Activated naive CD4-positive, alpha-beta T cell treated with anti-CD3 and anti-CD28 coated beads for 36 hours (primary cell): ENCODE results near the gene SRPK2. TPM values are rescaled to one million over a fixed set of nuclear protein-coding genes. Genes with fewer than 3 reads are reported as not detected.

Experiments
- CTCF ChIA-PET: fragments of 350-600 bp; sonication (Branson Sonifier 250); formaldehyde crosslinking; loops from one replicate; lab custom pipeline; 2021; ENCODE audit warnings: antibody characterized with exemption; lab: Charles Lee
- DNase-seq: peaks from one replicate; pipeline ENCODE4 v3.0.0-alpha.2; 2020
- H3K27ac Mint-ChIP-seq: one replicate; pipeline ENCODE4 v1.8.0; 2021; ENCODE audit warnings: mild to moderate bottlenecking, mixed read lengths
- H3K27me3 Mint-ChIP-seq: one replicate; pipeline ENCODE4 v1.8.0; 2021; ENCODE audit warnings: low read depth, mixed read lengths
- H3K36me3 Mint-ChIP-seq: one replicate; pipeline ENCODE4 v1.8.0; 2021; ENCODE audit warnings: low read depth, mixed read lengths
- H3K4me1 Mint-ChIP-seq: one replicate; pipeline ENCODE4 v1.8.0; 2021; ENCODE audit warnings: low read depth, mixed read lengths
- H3K4me3 Mint-ChIP-seq: one replicate; pipeline ENCODE4 v1.8.0; 2021; ENCODE audit warnings: mild to moderate bottlenecking, moderate library complexity, mixed read lengths
- H3K9me3 Mint-ChIP-seq: one replicate; pipeline ENCODE4 v1.8.0; 2021; ENCODE audit warnings: mixed read lengths
- intact Hi-C: fragments of 100-400 bp; cut with micrococcal nuclease; formaldehyde crosslinking; loops from one replicate; pipeline ENCODE4 v1.15.1; 2023
- total RNA-seq, 2 experiments: library from RNA; stranded (reverse); gene quantifications; one replicate each; pipeline ENCODE4 v1.2.3, GENCODE V29; 2021

Gene SRPK2
- total RNA-seq, 2 experiments from 2014 or later, result 41.1 to 43.3 TPM

DNA sequence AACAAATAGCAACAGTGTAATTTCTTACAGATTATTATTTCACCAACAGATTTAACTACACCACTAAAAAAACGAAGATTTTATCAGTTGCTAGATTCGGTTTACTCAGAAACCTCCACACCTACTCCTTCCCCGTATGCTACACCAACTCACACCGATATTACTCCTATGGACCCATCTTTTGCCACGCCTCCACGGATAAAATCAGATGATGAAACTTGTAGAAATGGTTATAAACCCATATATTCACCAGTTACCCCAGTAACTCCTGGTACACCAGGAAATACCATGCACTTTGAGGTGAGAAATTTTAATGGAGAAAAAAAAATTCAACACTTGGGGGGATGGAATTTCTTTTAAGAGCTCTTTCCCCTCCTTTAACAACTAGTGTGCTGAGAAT is 282.2 kb downstream of the SRPK2 start:
- no peak overlapping the region for H3K4me3 Mint-ChIP-seq
- H3K9me3 Mint-ChIP-seq, result no peaks in the 10 kb centered on the region
- peak overlapping the region; percentile 69 for H3K27ac Mint-ChIP-seq
- CTCF ChIA-PET, result no interaction called here
- no peak for DNase-seq
- H3K4me1 Mint-ChIP-seq, result peaks cover 13% of the 10 kb centered on the region
- peaks cover 43% of the 10 kb centered on the region for H3K36me3 Mint-ChIP-seq
- H3K27me3 Mint-ChIP-seq, result no peaks in the 10 kb centered on the region
- intact Hi-C loops, result no loop called here

DNA sequence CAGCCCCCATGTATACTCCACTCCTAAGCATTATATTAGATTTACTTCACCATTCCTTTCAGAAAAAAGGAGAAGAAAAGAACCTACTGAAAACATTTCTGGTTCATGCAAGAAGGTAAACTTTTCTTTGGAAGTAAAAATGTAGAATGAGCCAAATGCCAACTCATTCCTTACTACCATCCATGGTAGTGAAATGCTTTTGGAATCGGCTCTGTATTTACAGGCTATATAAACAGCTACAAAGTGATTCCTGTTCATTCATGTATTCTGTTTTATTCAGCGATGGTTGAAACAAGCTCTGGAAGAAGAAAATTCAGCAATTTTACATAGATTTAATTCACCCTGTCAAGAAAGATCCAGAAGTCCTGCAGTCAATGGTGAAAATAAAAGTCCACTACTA is 283.1 kb downstream of the SRPK2 start:
- no peaks in the 10 kb centered on the region for H3K27me3 Mint-ChIP-seq
- H3K4me3 Mint-ChIP-seq, result no peak overlapping the region
- DNase-seq, result no peak
- H3K27ac Mint-ChIP-seq, result peak overlapping the region; percentile 53
- H3K36me3 Mint-ChIP-seq, result peaks cover 44% of the 10 kb centered on the region
- peaks cover 21% of the 10 kb centered on the region for H3K4me1 Mint-ChIP-seq
- no peaks in the 10 kb centered on the region for H3K9me3 Mint-ChIP-seq
- CTCF ChIA-PET, result interaction anchor here (0.6 to 0.7 kb wide), 2 partner anchors 63 to 149 kb away, joined by 3 to 5 read pairs; no protein-coding TSS in a partner anchor
- intact Hi-C loops, result no loop called here

DNA sequence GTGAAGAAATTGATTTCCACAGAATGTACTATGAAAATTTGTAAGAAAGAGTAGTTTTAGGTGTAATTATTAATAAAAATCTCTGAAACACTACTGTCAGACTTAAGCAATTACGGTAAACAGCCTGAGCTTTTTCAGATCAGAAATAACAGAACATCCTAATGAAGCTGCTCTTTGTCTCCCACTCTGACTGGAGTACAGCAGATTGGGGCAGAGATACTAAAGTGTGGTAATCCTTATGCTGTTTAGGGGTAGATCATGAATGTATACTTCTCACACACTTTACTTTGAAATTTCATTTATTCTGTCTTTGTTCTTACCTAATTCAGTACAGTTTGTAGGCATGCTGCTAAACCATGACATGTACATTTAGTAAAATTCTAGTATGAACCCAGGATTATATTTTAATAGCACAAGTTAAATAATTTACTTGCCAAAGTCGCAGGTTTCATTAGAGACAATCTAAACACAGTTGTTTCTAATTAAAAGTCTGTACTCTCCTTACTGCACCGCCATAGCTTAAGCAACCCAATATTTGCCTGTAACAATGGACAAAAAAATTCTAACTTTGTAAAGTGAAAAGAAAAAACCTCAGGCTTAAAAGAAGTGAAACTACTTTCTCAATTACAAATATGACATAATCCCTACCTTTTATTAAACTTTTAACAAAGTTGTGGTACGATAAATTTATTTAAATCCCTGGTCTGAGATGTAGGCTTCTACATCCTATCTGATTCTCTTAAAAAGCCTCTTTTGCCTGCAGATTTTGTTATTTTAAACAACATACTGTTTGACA is 286.0 kb downstream of the SRPK2 start:
- CTCF ChIA-PET, result no interaction called here
- Mint-ChIP-seq H3K27ac (peak overlapping the region; percentile 66), H3K36me3 (peaks cover 38% of the 10 kb centered on the region), H3K4me3 (no peak overlapping the region), H3K27me3 (no peaks in the 10 kb centered on the region), H3K9me3 (no peaks in the 10 kb centered on the region), H3K4me1 (peaks cover 43% of the 10 kb centered on the region)
- intact Hi-C loops, result no loop called here
- DNase-seq, result no peak

DNA sequence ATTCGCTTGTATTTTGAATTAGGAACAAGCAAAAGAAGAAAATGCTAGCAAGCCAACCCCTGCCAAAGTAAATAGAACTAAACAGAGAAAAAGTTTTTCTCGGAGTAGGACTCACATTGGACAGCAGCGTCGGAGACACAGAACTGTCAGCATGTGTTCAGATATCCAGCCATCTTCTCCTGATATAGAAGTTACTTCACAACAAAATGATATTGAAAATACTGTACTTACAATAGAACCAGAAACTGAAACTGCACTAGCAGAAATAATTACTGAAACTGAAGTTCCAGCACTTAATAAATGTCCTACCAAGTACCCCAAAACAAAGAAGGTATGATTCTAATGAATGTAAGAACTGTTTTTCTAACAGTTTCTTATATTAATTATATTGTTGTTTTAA is 286.9 kb downstream of the SRPK2 start:
- Mint-ChIP-seq H3K27me3 (no peaks in the 10 kb centered on the region), H3K9me3 (no peaks in the 10 kb centered on the region), H3K4me3 (no peak overlapping the region), H3K27ac (no peak overlapping the region), H3K4me1 (peaks cover 47% of the 10 kb centered on the region), H3K36me3 (peaks cover 37% of the 10 kb centered on the region)
- CTCF ChIA-PET, result interaction anchor here (0.9 kb wide), 1 partner anchor 126 kb away, joined by 3 read pairs; no protein-coding TSS in a partner anchor
- intact Hi-C loops, result no loop called here
- no peak for DNase-seq

DNA sequence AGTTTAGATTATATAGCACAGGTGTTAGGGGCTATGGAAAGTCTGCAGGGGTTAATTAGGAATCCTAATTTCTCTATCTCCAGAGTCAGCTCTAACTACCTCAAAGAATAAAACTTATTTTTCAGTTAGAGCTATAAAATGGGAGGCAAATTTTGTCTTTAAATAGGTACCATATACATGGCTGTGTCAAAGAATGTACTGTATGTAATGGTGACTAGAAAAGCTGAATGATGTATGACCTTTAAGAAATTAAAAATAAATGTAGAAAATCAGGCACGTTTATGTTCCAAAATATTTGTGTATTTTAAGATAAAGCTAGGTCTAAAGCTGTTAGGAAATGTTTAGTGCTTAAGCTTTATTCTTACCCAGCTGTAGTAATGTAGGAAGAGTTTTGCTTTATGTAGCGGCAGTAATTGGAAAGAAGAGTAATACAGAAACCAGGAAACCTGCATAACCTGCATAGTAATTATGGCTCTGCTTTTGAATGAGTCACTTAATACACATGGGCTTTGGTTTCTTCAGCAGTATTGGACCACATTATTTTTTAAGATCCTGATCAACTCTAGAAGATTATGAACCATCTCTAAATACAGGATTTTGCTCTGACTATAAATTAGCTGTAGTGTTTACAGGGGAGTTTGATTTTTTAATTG is 289.7 kb downstream of the SRPK2 start:
- H3K36me3 Mint-ChIP-seq, result peaks cover 35% of the 10 kb centered on the region

DNA sequence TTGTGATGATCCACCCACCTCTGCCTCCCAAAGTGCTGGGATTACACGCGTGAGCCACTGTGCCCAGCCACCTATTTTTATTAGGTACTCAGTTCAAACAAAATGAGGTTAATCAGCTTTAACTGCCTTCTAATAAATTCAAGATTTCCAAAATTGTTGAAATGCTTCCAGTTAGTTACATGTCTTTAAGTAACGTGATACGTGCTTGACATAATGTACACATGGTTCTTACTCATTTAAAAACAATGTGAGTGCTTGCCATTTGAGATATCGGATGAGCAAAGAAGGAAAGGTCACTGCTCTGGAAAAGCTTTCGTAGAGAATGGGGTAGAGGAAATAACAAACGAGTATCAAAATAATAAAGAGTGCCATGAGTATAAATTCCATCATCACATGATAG is 291.1 kb downstream of the SRPK2 start:
- Mint-ChIP-seq H3K4me1 (peaks cover 53% of the 10 kb centered on the region), H3K4me3 (no peak overlapping the region), H3K9me3 (no peaks in the 10 kb centered on the region), H3K36me3 (peaks cover 29% of the 10 kb centered on the region), H3K27me3 (no peaks in the 10 kb centered on the region), H3K27ac (peak overlapping the region; percentile 73)
- intact Hi-C loops, result loop anchor here (2.0 kb wide), 1 partner anchor 73 kb away; no protein-coding TSS in a partner anchor
- CTCF ChIA-PET, result interaction anchor here (0.7 to 0.8 kb wide), 2 partner anchors 11 to 17 kb away, joined by 5 to 6 read pairs; no protein-coding TSS in a partner anchor
- DNase-seq, result no peak

More for the DNA sequence above, 289.7 kb downstream of the SRPK2 start:
- peaks cover 59% of the 10 kb centered on the region for H3K4me1 Mint-ChIP-seq
- no peaks in the 10 kb centered on the region for H3K27me3 Mint-ChIP-seq
- H3K4me3 Mint-ChIP-seq, result no peak overlapping the region
- H3K9me3 Mint-ChIP-seq, result no peaks in the 10 kb centered on the region
- CTCF ChIA-PET, result interaction anchor here (0.9 to 1.2 kb wide), 2 partner anchors 93 to 118 kb away, joined by 3 to 4 read pairs; no protein-coding TSS in a partner anchor
- H3K27ac Mint-ChIP-seq, result peak overlapping the region; percentile 73
- intact Hi-C loops, result loop anchor here (1.0 to 2.0 kb wide), 6 partner anchors 74 to 246 kb away; no protein-coding TSS in a partner anchor
- no peak for DNase-seq

DNA sequence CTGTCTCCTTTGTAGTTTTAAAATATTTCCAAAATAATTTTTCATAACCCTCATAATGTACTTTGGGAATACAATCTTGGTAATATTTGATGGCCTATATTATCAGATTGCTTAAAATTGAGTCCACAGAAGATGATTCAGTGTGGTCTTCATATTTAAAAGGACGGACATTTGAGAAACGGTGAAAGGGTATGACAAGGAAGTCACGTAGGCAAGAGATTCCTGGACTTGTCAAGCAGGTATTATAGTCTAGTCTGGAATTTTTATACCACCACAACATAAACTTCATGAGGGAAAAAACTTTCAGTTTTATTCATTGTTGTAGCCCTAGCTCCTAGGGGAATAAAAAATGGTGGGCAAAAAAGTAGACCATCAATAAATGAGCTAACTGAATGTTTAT is 292.4 kb downstream of the SRPK2 start:
- no peak for DNase-seq
- peaks cover 48% of the 10 kb centered on the region for H3K4me1 Mint-ChIP-seq
- no peaks in the 10 kb centered on the region for H3K9me3 Mint-ChIP-seq
- H3K36me3 Mint-ChIP-seq, result peaks cover 29% of the 10 kb centered on the region
- H3K4me3 Mint-ChIP-seq, result no peak overlapping the region
- CTCF ChIA-PET, result interaction anchor here (1.1 kb wide), 1 partner anchor 114 kb away, joined by 5 read pairs; no protein-coding TSS in a partner anchor
- no peak overlapping the region for H3K27ac Mint-ChIP-seq
- H3K27me3 Mint-ChIP-seq, result no peaks in the 10 kb centered on the region
- intact Hi-C loops, result no loop called here

DNA sequence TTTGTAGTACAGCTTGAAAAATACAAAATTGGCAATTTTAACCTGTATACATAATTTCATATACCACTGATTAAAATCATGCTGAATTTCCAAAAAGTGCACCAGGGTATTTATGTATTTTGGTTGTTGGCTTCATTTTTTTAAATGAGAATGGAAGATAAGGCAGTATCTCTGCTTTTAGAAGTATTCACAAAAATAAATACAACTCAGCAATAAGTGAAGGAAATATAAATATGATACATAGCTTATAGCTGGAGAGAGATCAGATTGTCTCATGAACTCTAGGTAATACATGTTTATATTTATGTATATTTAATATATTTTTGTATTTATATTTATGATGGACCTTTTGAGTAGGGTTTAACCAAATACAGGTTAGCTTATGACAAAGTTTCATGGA is 293.8 kb downstream of the SRPK2 start:
- Mint-ChIP-seq H3K9me3 (no peaks in the 10 kb centered on the region), H3K27me3 (no peaks in the 10 kb centered on the region), H3K4me1 (peaks cover 34% of the 10 kb centered on the region), H3K4me3 (no peak overlapping the region), H3K36me3 (peaks cover 22% of the 10 kb centered on the region), H3K27ac (no peak overlapping the region)
- CTCF ChIA-PET, result no interaction called here
- no peak for DNase-seq
- intact Hi-C loops, result no loop called here

DNA sequence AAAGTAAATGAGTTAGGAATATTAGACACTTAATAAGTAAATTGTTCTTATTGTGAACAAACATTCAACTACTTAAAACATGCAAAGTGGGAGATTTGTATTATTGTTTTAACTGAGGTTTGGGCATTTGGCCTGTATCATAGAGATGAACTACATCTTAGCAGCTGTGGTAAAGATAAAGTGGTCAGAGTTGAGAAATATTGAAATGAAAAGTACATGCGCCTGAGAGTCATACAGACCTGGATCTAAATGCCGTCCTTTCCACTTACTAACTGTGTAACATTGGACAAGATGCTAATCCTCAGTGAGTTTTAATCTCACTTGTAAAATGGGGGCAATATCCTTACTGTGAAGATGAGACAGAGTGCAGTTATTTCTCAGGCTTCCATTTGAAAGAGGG is 300.3 kb downstream of the SRPK2 start:
- Mint-ChIP-seq H3K4me1 (peaks cover 8% of the 10 kb centered on the region), H3K4me3 (no peak overlapping the region), H3K27me3 (no peaks in the 10 kb centered on the region), H3K36me3 (peaks cover 20% of the 10 kb centered on the region), H3K9me3 (no peaks in the 10 kb centered on the region), H3K27ac (no peak overlapping the region)
- no peak for DNase-seq
- CTCF ChIA-PET, result no interaction called here
- intact Hi-C loops, result no loop called here

DNA sequence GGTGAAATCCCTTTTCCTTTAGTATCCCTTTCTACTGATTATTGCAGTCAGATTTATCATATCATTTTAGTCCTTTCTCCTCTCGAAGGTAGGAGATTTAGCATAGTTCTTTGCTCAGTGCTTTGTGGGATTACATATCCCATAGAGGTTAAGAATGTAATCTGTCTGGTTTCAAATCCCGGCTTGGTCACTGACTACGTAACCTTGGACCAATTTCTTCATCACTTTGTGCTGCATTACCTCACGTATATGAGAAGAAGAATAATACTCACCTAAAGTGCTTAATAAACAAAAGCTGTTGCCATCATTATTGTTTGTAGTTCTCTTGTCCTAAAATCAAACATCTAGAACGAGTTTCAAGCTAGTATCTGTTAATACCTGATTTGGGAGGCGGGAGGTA is 300.7 kb downstream of the SRPK2 start:
- Mint-ChIP-seq H3K9me3 (no peaks in the 10 kb centered on the region), H3K27ac (no peak overlapping the region), H3K4me3 (no peak overlapping the region), H3K4me1 (peaks cover 8% of the 10 kb centered on the region), H3K27me3 (no peaks in the 10 kb centered on the region), H3K36me3 (peaks cover 20% of the 10 kb centered on the region)
- CTCF ChIA-PET, result no interaction called here
- no peak for DNase-seq
- intact Hi-C loops, result no loop called here

DNA sequence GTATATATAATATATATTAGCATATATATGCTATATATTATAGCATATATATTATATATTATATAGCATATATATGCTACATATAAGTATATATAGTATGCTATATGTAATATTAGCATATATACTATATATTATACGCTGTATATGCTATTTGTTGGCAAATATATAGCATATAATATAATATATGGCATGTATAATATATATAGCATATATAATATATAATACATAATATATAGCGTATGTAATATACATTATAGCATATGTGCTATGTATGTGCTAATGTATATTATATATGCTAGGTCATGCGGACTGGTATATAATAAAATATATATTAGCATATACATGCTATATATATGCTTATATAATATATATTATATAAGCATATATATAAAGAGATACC is 301.9 kb downstream of the SRPK2 start:
- DNase-seq, result no peak
- H3K27ac Mint-ChIP-seq, result no peak overlapping the region
- no peaks in the 10 kb centered on the region for H3K9me3 Mint-ChIP-seq
- H3K4me1 Mint-ChIP-seq, result peaks cover 8% of the 10 kb centered on the region
- CTCF ChIA-PET, result interaction anchor here (0.7 kb wide), 1 partner anchor 10 kb away, joined by 4 read pairs; no protein-coding TSS in a partner anchor
- no peak overlapping the region for H3K4me3 Mint-ChIP-seq
- intact Hi-C loops, result no loop called here
- no peaks in the 10 kb centered on the region for H3K27me3 Mint-ChIP-seq
- H3K36me3 Mint-ChIP-seq, result peaks cover 19% of the 10 kb centered on the region

DNA sequence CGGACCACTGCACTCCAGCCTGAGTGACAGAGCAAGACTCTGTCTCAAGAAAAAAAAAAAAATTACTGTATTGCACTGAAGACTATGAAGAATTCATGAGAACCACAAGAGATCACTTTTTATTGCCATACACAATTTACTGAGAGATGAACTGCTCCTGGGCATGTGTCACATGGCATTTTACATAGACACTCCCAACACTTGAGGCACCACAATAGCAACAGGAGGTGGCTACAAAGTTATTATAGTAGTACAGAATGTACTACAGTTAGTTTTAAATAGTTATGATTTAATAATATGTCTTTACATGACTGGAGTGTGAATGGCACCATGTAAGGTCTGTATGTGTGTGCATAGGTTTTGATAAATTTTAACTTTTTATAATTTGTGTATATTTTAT is 304.1 kb downstream of the SRPK2 start:
- no peak overlapping the region for H3K4me3 Mint-ChIP-seq
- no peaks in the 10 kb centered on the region for H3K27me3 Mint-ChIP-seq
- DNase-seq, result no peak
- peaks cover 26% of the 10 kb centered on the region for H3K36me3 Mint-ChIP-seq
- peak overlapping the region; percentile 53 for H3K27ac Mint-ChIP-seq
- H3K9me3 Mint-ChIP-seq, result no peaks in the 10 kb centered on the region
- peaks cover 10% of the 10 kb centered on the region for H3K4me1 Mint-ChIP-seq
- intact Hi-C loops, result no loop called here
- CTCF ChIA-PET, result interaction anchor here (1.7 kb wide), 1 partner anchor 103 kb away, joined by 6 read pairs; no protein-coding TSS in a partner anchor
